Neuronal stem cell (in vitro differentiated cells): ENCODE data around the gene USP6.
"Not testable (repeated sequence)": the region's sequence is repeated elsewhere in the genome, so short reads cannot be mapped to it uniquely, and the experiment has no call there.

Experiments
- DNase-seq: peaks from one replicate; pipeline ENCODE4 v3.0.0-alpha.2; 2013; ENCODE audit warnings: low spot score
- H2AFZ ChIP-seq: one replicate; pipeline ENCODE4 v1.6.1; 2013; ENCODE audit warnings: mild to moderate bottlenecking, low read length, inconsistent platforms
- H2AK5ac ChIP-seq: 2 replicates; pipeline ENCODE4 v1.6.1; 2013; ENCODE audit warnings: low read depth, mild to moderate bottlenecking, inconsistent platforms, low read length, moderate library complexity, mixed read lengths
- H2BK120ac ChIP-seq: 2 replicates; pipeline ENCODE4 v1.6.1; 2013; ENCODE audit warnings: low read depth, mild to moderate bottlenecking, inconsistent platforms, low read length, moderate library complexity, mixed read lengths
- H2BK12ac ChIP-seq: one replicate; pipeline ENCODE4 v1.6.1; 2013; ENCODE audit warnings: low read length, inconsistent platforms
- H2BK15ac ChIP-seq: 2 replicates; pipeline ENCODE4 v1.6.1; 2013; ENCODE audit warnings: mild to moderate bottlenecking, low read length, inconsistent platforms, mixed read lengths
- H2BK5ac ChIP-seq: one replicate; pipeline ENCODE4 v1.6.1; 2013; ENCODE audit warnings: inconsistent platforms, mild to moderate bottlenecking, low read length, moderate library complexity
- H3K14ac ChIP-seq: one replicate; pipeline ENCODE4 v1.6.1; 2013; ENCODE audit warnings: low read length, inconsistent platforms
- H3K18ac ChIP-seq: 2 replicates; pipeline ENCODE4 v1.6.1; 2013; ENCODE audit warnings: low read length, inconsistent platforms
- H3K23ac ChIP-seq: 2 replicates; pipeline ENCODE4 v1.6.1; 2013; ENCODE audit warnings: low read depth, mild to moderate bottlenecking, mixed read lengths, low read length, inconsistent platforms; ENCODE audit not compliant: poor library complexity
- H3K27ac ChIP-seq: replicated peaks from 3 replicates; pipeline ENCODE4 v1.5.1; 2013; ENCODE audit warnings: low read length, inconsistent platforms
- H3K27me3 ChIP-seq, 3 experiments: 2 replicates each; pipeline ENCODE4 v1.6.1; 2013; ENCODE audit warnings: low read length in 3 of 3, mild to moderate bottlenecking in 2 of 3, inconsistent platforms in 1 of 3, low read depth in 1 of 3, mixed read lengths in 1 of 3, moderate library complexity in 1 of 3; ENCODE audit not compliant: control insufficient read depth in 3 of 3, insufficient read depth in 3 of 3
- H3K36me3 ChIP-seq, 2 donors: replicated peaks in 1 of 2; 2 replicates each; pipeline ENCODE4 v1.6.1; 2013; ENCODE audit warnings: low read length in 2 of 2; ENCODE audit not compliant: control insufficient read depth in 2 of 2, insufficient read depth in 2 of 2
- H3K4ac ChIP-seq: 2 replicates; pipeline ENCODE4 v1.6.1; 2013; ENCODE audit warnings: inconsistent platforms, mild to moderate bottlenecking, low read length, moderate library complexity
- H3K4me1 ChIP-seq, 2 donors: 1 replicate in 1 of 2; 2 replicates in 1 of 2; pipeline ENCODE4 v1.6.1; 2013; ENCODE audit warnings: low read length in 2 of 2, low read depth in 1 of 2; ENCODE audit not compliant: control insufficient read depth in 2 of 2, insufficient read depth in 1 of 2
- H3K4me2 ChIP-seq: one replicate; pipeline ENCODE4 v1.6.1; 2013; ENCODE audit warnings: mild to moderate bottlenecking, low read length, inconsistent platforms; ENCODE audit not compliant: insufficient read depth, poor library complexity, severe bottlenecking
- H3K4me3 ChIP-seq, 2 donors: 2 replicates each; pipeline ENCODE4 v1.5.1; 2013; ENCODE audit warnings: low read length in 2 of 2, mild to moderate bottlenecking in 2 of 2, inconsistent platforms in 1 of 2, moderate library complexity in 1 of 2
- H3K79me1 ChIP-seq: one replicate; pipeline ENCODE4 v1.6.1; 2013; ENCODE audit warnings: low read depth, mild to moderate bottlenecking, inconsistent platforms, low read length, moderate library complexity
- H3K9ac ChIP-seq: one replicate; pipeline ENCODE4 v1.6.1; 2013; ENCODE audit warnings: mild to moderate bottlenecking, low read depth, low read length, inconsistent platforms; ENCODE audit not compliant: poor library complexity
- H3K9me3 ChIP-seq, 2 donors: replicated peaks in 1 of 2; 2 replicates each; pipeline versions ENCODE3 to v1.6.1; 2013; ENCODE audit warnings: low read length in 2 of 2, mild to moderate bottlenecking in 2 of 2, inconsistent platforms in 1 of 2, low read depth in 1 of 2, mixed read lengths in 1 of 2, moderate library complexity in 1 of 2; ENCODE audit not compliant: control insufficient read depth in 2 of 2, insufficient read depth in 1 of 2
- H4K8ac ChIP-seq: one replicate; pipeline ENCODE4 v1.6.1; 2013; ENCODE audit warnings: low read depth, mild to moderate bottlenecking, inconsistent platforms, low read length, moderate library complexity
- H4K91ac ChIP-seq: one replicate; pipeline ENCODE4 v1.6.1; 2013; ENCODE audit warnings: low read length, low read depth, mild to moderate bottlenecking, inconsistent platforms; ENCODE audit not compliant: poor library complexity
- WGBS, 2 donors: extraction: QIAGEN DNeasy Blood & Tissue Kit; methylation state at CpG; one replicate each; pipeline ENCODE4 v1.1.7; 2013; ENCODE audit warnings: missing lambda C conversion rate in 2 of 2, mixed read lengths in 1 of 2; ENCODE audit not compliant: insufficient read length in 2 of 2, insufficient replicate concordance in 1 of 2; ENCODE audit errors: extremely low coverage in 2 of 2; 5-methylcytosine and 5-hydroxymethylcytosine counted together

USP6 gene

GRCh38 chr17:5124896-5125295 is 9.1 kb downstream of the USP6 start:
- not testable (repeated sequence) for H3K9me3 ChIP-seq, H3K23ac ChIP-seq, H2BK12ac ChIP-seq, H3K36me3 ChIP-seq, H3K14ac ChIP-seq, H3K9ac ChIP-seq, H4K91ac ChIP-seq, H2BK120ac ChIP-seq, H2BK15ac ChIP-seq, H3K4ac ChIP-seq, H3K79me1 ChIP-seq, DNase-seq, H2AK5ac ChIP-seq, H3K4me3 ChIP-seq, H3K4me2 ChIP-seq, H3K27ac ChIP-seq, H3K4me1 ChIP-seq, H2AFZ ChIP-seq, H2BK5ac ChIP-seq, H4K8ac ChIP-seq, H3K18ac ChIP-seq
- peaks cover 0 to 28% (median 7%) of the 10 kb centered on the region in 3 experiments for H3K27me3 ChIP-seq
- no CpG with 5 or more reads among the region's 7 CpGs for WGBS, 2 donors

- WGBS, 2 donors, result no CpG with 5 or more reads among the region's 17 CpGs
- Histone ChIP-seq H3K27ac (no peak overlapping the region), H3K4ac (no peak overlapping the region), H4K8ac (no peak overlapping the region), H2BK5ac (no peak overlapping the region), H2AK5ac (no peak overlapping the region), H3K9me3 (peaks cover 0 to 3% of the 10 kb centered on the region in 2 donors), H3K79me1 (peaks cover 8% of the 10 kb centered on the region), H3K27me3 (peaks cover 0 to 19% (median 7%) of the 10 kb centered on the region in 3 experiments), H3K4me2 (no peak overlapping the region), H3K9ac (no peak overlapping the region), H4K91ac (no peak overlapping the region), H3K36me3 (no peaks in the 10 kb centered on the region), H2AFZ (no peak overlapping the region), H3K23ac (no peak overlapping the region), H2BK15ac (no peak overlapping the region), H3K4me3 (no peak overlapping the region), H2BK120ac (no peak overlapping the region), H3K4me1 (peaks cover 2 to 3% of the 10 kb centered on the region in 2 donors), H3K18ac (no peak overlapping the region), H3K14ac (no peak overlapping the region), H2BK12ac (no peak overlapping the region)
- no peak for DNase-seq
Measured at GRCh38 chr17:5126719-5127488, 11.1 kb downstream of the USP6 start.

GRCh38 chr17:5127910-5128309 is 12.1 kb downstream of the USP6 start:
- Histone ChIP-seq H3K36me3 (no peaks in the 10 kb centered on the region), H2BK5ac (no peak overlapping the region), H2AFZ (no peak overlapping the region), H3K9me3 (peaks cover 0 to 3% of the 10 kb centered on the region in 2 donors), H3K14ac (no peak overlapping the region), H2BK120ac (no peak overlapping the region), H3K18ac (no peak overlapping the region), H2BK15ac (no peak overlapping the region), H3K4me3 (no peak overlapping the region), H3K79me1 (peaks cover 8% of the 10 kb centered on the region), H3K4me2 (no peak overlapping the region), H3K4ac (no peak overlapping the region), H3K27me3 (peaks cover 0 to 10% (median 5%) of the 10 kb centered on the region in 3 experiments), H2BK12ac (no peak overlapping the region), H4K91ac (no peak overlapping the region), H3K23ac (no peak overlapping the region), H3K9ac (no peak overlapping the region), H3K27ac (no peak overlapping the region), H2AK5ac (no peak overlapping the region), H4K8ac (no peak overlapping the region), H3K4me1 (peaks cover 0 to 3% of the 10 kb centered on the region in 2 donors)
- no CpG with 5 or more reads among the region's 4 CpGs for WGBS, 2 donors
- no peak for DNase-seq

- not testable (repeated sequence) for H2AFZ ChIP-seq, H2BK5ac ChIP-seq, H3K79me1 ChIP-seq, H3K4me1 ChIP-seq, H4K91ac ChIP-seq, H3K27me3 ChIP-seq, H3K27ac ChIP-seq, H2BK12ac ChIP-seq, H3K18ac ChIP-seq, H2BK120ac ChIP-seq, H3K23ac ChIP-seq, DNase-seq, H3K14ac ChIP-seq, H4K8ac ChIP-seq, H3K4ac ChIP-seq, H3K4me2 ChIP-seq, H3K4me3 ChIP-seq, H3K36me3 ChIP-seq, H3K9ac ChIP-seq, H2AK5ac ChIP-seq, H3K9me3 ChIP-seq, H2BK15ac ChIP-seq
- WGBS, 2 donors, result no CpG with 5 or more reads among the region's 8 CpGs
Measured at GRCh38 chr17:5128387-5128786, 12.6 kb downstream of the USP6 start.
